ENCODE data around the gene CCK.

Gene CCK

GRCh38 chr3:42264399-42265058, 1.5 kb downstream of the CCK start:
- peak; percentile 58 for ATAC-seq

GRCh38 chr3:42263354-42264346, 2.3 kb downstream of the CCK start:
- peak; percentile 67 for ATAC-seq
- TF ChIP-seq ZFP30 (CRISPR knock-in tag; IDR thresholded peaks at IDR 0.05) (no peak), TSHZ2 (CRISPR knock-in tag; IDR thresholded peaks at IDR 0.05) (no peak), ESRRG (CRISPR knock-in tag; IDR thresholded peaks at IDR 0.05) (no peak), PATZ1 (CRISPR knock-in tag; IDR thresholded peaks at IDR 0.05; ENCODE audit: borderline replicate concordance) (no peak), CREB5 (CRISPR knock-in tag; IDR thresholded peaks at IDR 0.05; ENCODE audit: low read depth) (no peak), ZC3H10 (CRISPR knock-in tag; IDR thresholded peaks at IDR 0.05) (no peak), CSRNP3 (CRISPR knock-in tag; IDR thresholded peaks at IDR 0.05) (no peak), TOX (CRISPR knock-in tag; IDR thresholded peaks at IDR 0.05; ENCODE audit: borderline replicate concordance) (no peak)

More at GRCh38 chr3:42264399-42265058, 1.5 kb downstream of the CCK start:
- TF ChIP-seq RARB (CRISPR knock-in tag; IDR thresholded peaks at IDR 0.05) (no peak), ZNF565 (CRISPR knock-in tag; conservative IDR thresholded peaks at IDR 0.05; ENCODE audit: low read depth) (no peak), TSHZ2 (CRISPR knock-in tag; IDR thresholded peaks at IDR 0.05) (no peak), GLIS3 (CRISPR knock-in tag; IDR thresholded peaks at IDR 0.05) (no peak), TCF4 (CRISPR knock-in tag; IDR thresholded peaks at IDR 0.05; ENCODE audit: borderline replicate concordance) (no peak), ZNF8 (CRISPR knock-in tag; IDR thresholded peaks at IDR 0.05) (no peak), CSDC2 (CRISPR knock-in tag; IDR thresholded peaks at IDR 0.05) (no peak), TOX (CRISPR knock-in tag; IDR thresholded peaks at IDR 0.05; ENCODE audit: borderline replicate concordance) (no peak), PPARA (CRISPR knock-in tag; IDR thresholded peaks at IDR 0.05; ENCODE audit: borderline replicate concordance) (no peak), BACH2 (CRISPR knock-in tag; IDR thresholded peaks at IDR 0.05; ENCODE audit: borderline replicate concordance) (no peak), ZC3H10 (CRISPR knock-in tag; IDR thresholded peaks at IDR 0.05) (no peak), PATZ1 (CRISPR knock-in tag; IDR thresholded peaks at IDR 0.05; ENCODE audit: borderline replicate concordance) (no peak), OSR1 (CRISPR knock-in tag; IDR thresholded peaks at IDR 0.05) (no peak), SNAI2 (CRISPR knock-in tag; IDR thresholded peaks at IDR 0.05) (no peak), ZNF70 (CRISPR knock-in tag; IDR thresholded peaks at IDR 0.05) (no peak), CREB5 (CRISPR knock-in tag; IDR thresholded peaks at IDR 0.05; ENCODE audit: low read depth) (no peak), ZFP3 (CRISPR knock-in tag; IDR thresholded peaks at IDR 0.05) (no peak), ESRRG (CRISPR knock-in tag; IDR thresholded peaks at IDR 0.05) (no peak), ARNTL (CRISPR knock-in tag; IDR thresholded peaks at IDR 0.05; ENCODE audit: borderline replicate concordance, low read depth) (no peak)
